Mucosa of stomach (tissue), 1 donor: ENCODE data around the gene LPP.

Experiments used
- H3K27me3 ChIP-seq: one replicate; pipeline ENCODE4 v1.7.0; 2013; ENCODE audit warnings: mild to moderate bottlenecking, low read length; ENCODE audit not compliant: control insufficient read depth, insufficient read depth
- H3K36me3 ChIP-seq: one replicate; pipeline ENCODE4 v1.7.0; 2013; ENCODE audit warnings: low read length; ENCODE audit not compliant: control insufficient read depth, insufficient read depth
- H3K4me1 ChIP-seq: one replicate; pipeline ENCODE4 v1.7.0; 2013; ENCODE audit warnings: mild to moderate bottlenecking, low read length; ENCODE audit not compliant: control insufficient read depth, insufficient read depth
- H3K4me3 ChIP-seq: one replicate; pipeline ENCODE4 v1.7.0; 2013; ENCODE audit warnings: low read length
- H3K9ac ChIP-seq: one replicate; pipeline ENCODE4 v1.7.0; 2013; ENCODE audit warnings: mild to moderate bottlenecking, low read length, moderate library complexity
- H3K9me3 ChIP-seq: one replicate; pipeline ENCODE4 v1.7.0; 2013; ENCODE audit warnings: mild to moderate bottlenecking, low read length, moderate library complexity; ENCODE audit not compliant: control insufficient read depth
- donor health status: Pancreatic carcinoma.

LPP gene

GRCh38 chr3:188342991-188343732 is 189.2 kb downstream of the LPP start:
- Histone ChIP-seq H3K9me3 (no peaks in the 10 kb centered on the region), H3K4me1 (peaks cover 8% of the 10 kb centered on the region)

GRCh38 chr3:188343894-188344293 is 189.9 kb downstream of the LPP start:
- H3K36me3 ChIP-seq = no peaks in the 10 kb centered on the region
- no peaks in the 10 kb centered on the region for H3K27me3 ChIP-seq
- no peak overlapping the region for H3K4me3 ChIP-seq
- no peak overlapping the region for H3K9ac ChIP-seq
- H3K9me3 ChIP-seq = no peaks in the 10 kb centered on the region
- H3K4me1 ChIP-seq = peaks cover 14% of the 10 kb centered on the region

More at GRCh38 chr3:188342991-188343732, 189.2 kb downstream of the LPP start:
- H3K36me3 ChIP-seq = no peaks in the 10 kb centered on the region
- H3K4me3 ChIP-seq = no peak overlapping the region
- no peak overlapping the region for H3K9ac ChIP-seq
- H3K27me3 ChIP-seq = no peaks in the 10 kb centered on the region

GRCh38 chr3:188345223-188345622 is 191.3 kb downstream of the LPP start:
- peaks cover 21% of the 10 kb centered on the region for H3K4me1 ChIP-seq

GRCh38 chr3:188348435-188349244 is 194.7 kb downstream of the LPP start:
- H3K27me3 ChIP-seq = no peaks in the 10 kb centered on the region
- H3K9ac ChIP-seq = no peak overlapping the region
- H3K36me3 ChIP-seq = no peaks in the 10 kb centered on the region
- H3K4me3 ChIP-seq = no peak overlapping the region
- H3K4me1 ChIP-seq = peaks cover 18% of the 10 kb centered on the region
- no peaks in the 10 kb centered on the region for H3K9me3 ChIP-seq

More at GRCh38 chr3:188345223-188345622, 191.3 kb downstream of the LPP start:
- Histone ChIP-seq H3K36me3 (no peaks in the 10 kb centered on the region), H3K9me3 (no peaks in the 10 kb centered on the region), H3K27me3 (no peaks in the 10 kb centered on the region), H3K9ac (no peak overlapping the region), H3K4me3 (no peak overlapping the region)

GRCh38 chr3:188349351-188349901 is 195.5 kb downstream of the LPP start:
- no peak overlapping the region for H3K9ac ChIP-seq
- peaks cover 18% of the 10 kb centered on the region for H3K4me1 ChIP-seq
- H3K36me3 ChIP-seq = no peaks in the 10 kb centered on the region
- H3K4me3 ChIP-seq = no peak overlapping the region
- no peaks in the 10 kb centered on the region for H3K9me3 ChIP-seq
- H3K27me3 ChIP-seq = no peaks in the 10 kb centered on the region

GRCh38 chr3:188349933-188350332 is 196.0 kb downstream of the LPP start:
- Histone ChIP-seq H3K36me3 (no peaks in the 10 kb centered on the region), H3K9ac (no peak overlapping the region), H3K4me3 (no peak overlapping the region), H3K9me3 (no peaks in the 10 kb centered on the region), H3K27me3 (no peaks in the 10 kb centered on the region), H3K4me1 (peaks cover 18% of the 10 kb centered on the region)

GRCh38 chr3:188350961-188351360 is 197.0 kb downstream of the LPP start:
- Histone ChIP-seq H3K36me3 (no peaks in the 10 kb centered on the region), H3K9me3 (no peaks in the 10 kb centered on the region), H3K27me3 (no peaks in the 10 kb centered on the region), H3K4me1 (peaks cover 18% of the 10 kb centered on the region), H3K9ac (no peak overlapping the region), H3K4me3 (no peak overlapping the region)

GRCh38 chr3:188351648-188352047 is 197.7 kb downstream of the LPP start:
- Histone ChIP-seq H3K36me3 (no peaks in the 10 kb centered on the region), H3K9ac (no peak overlapping the region), H3K4me1 (peaks cover 18% of the 10 kb centered on the region), H3K9me3 (no peaks in the 10 kb centered on the region), H3K4me3 (no peak overlapping the region), H3K27me3 (no peaks in the 10 kb centered on the region)

- peaks cover 18% of the 10 kb centered on the region for H3K4me1 ChIP-seq
- no peak overlapping the region for H3K9ac ChIP-seq
- no peak overlapping the region for H3K4me3 ChIP-seq
- H3K36me3 ChIP-seq = no peaks in the 10 kb centered on the region
- no peaks in the 10 kb centered on the region for H3K9me3 ChIP-seq
- H3K27me3 ChIP-seq = no peaks in the 10 kb centered on the region
Measured at GRCh38 chr3:188352196-188352927, 198.4 kb downstream of the LPP start.

- Histone ChIP-seq H3K27me3 (no peaks in the 10 kb centered on the region), H3K4me3 (no peak overlapping the region), H3K9me3 (no peaks in the 10 kb centered on the region), H3K36me3 (no peaks in the 10 kb centered on the region), H3K9ac (no peak overlapping the region), H3K4me1 (peaks cover 12% of the 10 kb centered on the region)
Measured at GRCh38 chr3:188353426-188353825, 199.5 kb downstream of the LPP start.

- peaks cover 11% of the 10 kb centered on the region for H3K4me1 ChIP-seq
- no peaks in the 10 kb centered on the region for H3K36me3 ChIP-seq
- H3K9ac ChIP-seq = no peak overlapping the region
- H3K9me3 ChIP-seq = no peaks in the 10 kb centered on the region
- H3K4me3 ChIP-seq = no peak overlapping the region
- H3K27me3 ChIP-seq = no peaks in the 10 kb centered on the region
Measured at GRCh38 chr3:188358787-188359493, 205.0 kb downstream of the LPP start.
